Trophoblast cell (in vitro differentiated cells and primary cell): ENCODE data around the gene NINL.

Experiments
- DNase-seq, 2 donors: peaks; one replicate each; pipeline ENCODE4 v3.0.0-alpha.2; 2016
- H2AFZ ChIP-seq: 2 replicates; pipeline ENCODE4 v1.6.1; 2013; ENCODE audit warnings: low read length, moderate library complexity, mild to moderate bottlenecking; ENCODE audit not compliant: insufficient read depth, poor library complexity
- H2AK5ac ChIP-seq: 2 replicates; pipeline ENCODE4 v1.6.1; 2013; ENCODE audit warnings: mild to moderate bottlenecking, low read length
- H2BK120ac ChIP-seq: 2 replicates; pipeline ENCODE4 v1.6.1; 2013; ENCODE audit warnings: low read length, mild to moderate bottlenecking, moderate library complexity; ENCODE audit not compliant: insufficient read depth, poor library complexity
- H2BK12ac ChIP-seq: 2 replicates; pipeline ENCODE4 v1.6.1; 2013; ENCODE audit warnings: mild to moderate bottlenecking, low read length, moderate library complexity
- H2BK5ac ChIP-seq: 2 replicates; pipeline ENCODE4 v1.6.1; 2013; ENCODE audit warnings: low read length, low read depth, moderate library complexity, mild to moderate bottlenecking; ENCODE audit not compliant: poor library complexity
- H3K14ac ChIP-seq: 2 replicates; pipeline ENCODE4 v1.6.1; 2013; ENCODE audit warnings: mild to moderate bottlenecking, low read length
- H3K18ac ChIP-seq: 2 replicates; pipeline ENCODE4 v1.6.1; 2013; ENCODE audit warnings: mild to moderate bottlenecking, low read length
- H3K23ac ChIP-seq: 2 replicates; pipeline ENCODE4 v1.6.1; 2013; ENCODE audit warnings: low read length
- H3K27ac ChIP-seq: 2 replicates; pipeline ENCODE4 v1.5.1; 2013; ENCODE audit warnings: low read depth, mild to moderate bottlenecking, inconsistent platforms, low read length, moderate library complexity
- H3K27me3 ChIP-seq: 2 replicates; pipeline ENCODE4 v1.6.1; 2013; ENCODE audit warnings: inconsistent platforms, mild to moderate bottlenecking, low read length, moderate library complexity; ENCODE audit not compliant: insufficient read depth
- H3K36me3 ChIP-seq, 2 experiments: 1 replicate in 1 of 2; 2 replicates in 1 of 2; pipeline ENCODE4 v1.6.1; 2013; ENCODE audit warnings: low read length in 2 of 2, mild to moderate bottlenecking in 2 of 2, moderate library complexity in 1 of 2; ENCODE audit not compliant: insufficient read depth in 2 of 2, control insufficient read depth in 1 of 2
- H3K4ac ChIP-seq: 2 replicates; pipeline ENCODE4 v1.6.1; 2013; ENCODE audit warnings: low read depth, mild to moderate bottlenecking, low read length, moderate library complexity
- H3K4me1 ChIP-seq, 2 experiments: 1 replicate in 1 of 2; 2 replicates in 1 of 2; pipeline ENCODE4 v1.6.1; 2013; ENCODE audit warnings: low read length in 2 of 2, mild to moderate bottlenecking in 2 of 2, moderate library complexity in 1 of 2; ENCODE audit not compliant: insufficient read depth in 2 of 2, control insufficient read depth in 1 of 2
- H3K4me2 ChIP-seq: 2 replicates; pipeline ENCODE4 v1.6.1; 2013; ENCODE audit warnings: inconsistent platforms, mild to moderate bottlenecking, low read length, moderate library complexity
- H3K4me3 ChIP-seq: 2 replicates; pipeline ENCODE4 v1.5.1; 2013; ENCODE audit warnings: mild to moderate bottlenecking, low read depth, low read length, inconsistent platforms
- H3K79me1 ChIP-seq: one replicate; pipeline ENCODE4 v1.6.1; 2013; ENCODE audit warnings: low read length
- H3K79me2 ChIP-seq: 2 replicates; pipeline ENCODE4 v1.6.1; 2013; ENCODE audit warnings: low read length, mild to moderate bottlenecking; ENCODE audit not compliant: control insufficient read depth, insufficient read depth, poor library complexity
- H3K9ac ChIP-seq: 2 replicates; pipeline ENCODE4 v1.6.1; 2013; ENCODE audit warnings: mild to moderate bottlenecking, low read length
- H3K9me3 ChIP-seq: 2 replicates; pipeline ENCODE4 v1.6.1; 2013; ENCODE audit warnings: low read depth, mild to moderate bottlenecking, control low read depth, inconsistent platforms, low read length; ENCODE audit not compliant: insufficient read depth
- H4K12ac ChIP-seq: 2 replicates; pipeline ENCODE4 v1.6.1; 2013; ENCODE audit warnings: low read depth, mild to moderate bottlenecking, low read length, moderate library complexity
- H4K8ac ChIP-seq: 2 replicates; pipeline ENCODE4 v1.6.1; 2013; ENCODE audit warnings: low read depth, mild to moderate bottlenecking, low read length, moderate library complexity
- H4K91ac ChIP-seq: one replicate; pipeline ENCODE4 v1.6.1; 2013; ENCODE audit warnings: low read depth, mild to moderate bottlenecking, low read length, moderate library complexity
- WGBS: extraction: QIAGEN DNeasy Blood & Tissue Kit; methylation state at CpG from one replicate; pipeline ENCODE4 v1.1.7; 2013; ENCODE audit warnings: missing lambda C conversion rate; ENCODE audit not compliant: insufficient read length, insufficient coverage; ENCODE audit errors: extremely low coverage; 5-methylcytosine and 5-hydroxymethylcytosine counted together

The NINL gene

DNA sequence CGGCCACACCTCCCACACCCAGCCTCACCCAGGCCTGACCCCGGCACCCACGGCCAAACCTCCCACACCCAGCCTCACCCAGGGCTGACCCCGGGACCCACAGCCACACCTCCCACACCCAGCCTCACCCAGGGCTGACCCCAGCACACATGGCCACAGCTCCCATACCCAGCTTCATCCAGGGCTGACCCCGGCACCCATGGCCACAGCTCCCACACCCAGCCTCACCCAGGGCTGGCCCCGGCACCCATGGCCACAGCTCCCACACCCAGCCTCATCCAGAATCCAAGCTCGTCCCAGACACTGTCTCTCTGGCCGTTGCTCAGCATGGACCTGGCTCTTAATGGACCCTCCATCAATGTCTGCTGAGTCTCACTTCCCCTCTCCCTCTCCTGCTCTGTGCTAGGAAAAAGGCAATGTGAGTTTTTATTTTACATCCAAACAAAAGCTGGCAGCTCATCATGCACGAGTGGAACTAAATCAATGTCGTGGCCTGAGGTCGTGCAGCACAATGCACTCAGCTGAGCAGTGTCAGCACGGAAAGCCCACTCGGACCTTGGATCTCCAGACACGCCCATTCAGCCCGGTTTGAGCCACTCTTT, 36.1 kb downstream of the NINL start:
- Histone ChIP-seq H3K9me3 (no peaks in the 10 kb centered on the region), H3K4me3 (no peak overlapping the region), H3K27me3 (no peaks in the 10 kb centered on the region), H3K79me1 (peaks cover 18% of the 10 kb centered on the region), H4K12ac (no peak overlapping the region), H3K4me2 (no peak overlapping the region), H3K23ac (no peak overlapping the region), H2BK12ac (peak overlapping the region; percentile 63), H3K14ac (peak overlapping the region; percentile 8), H3K36me3 (peaks cover 0 to 2% of the 10 kb centered on the region in 2 experiments), H2BK120ac (no peak overlapping the region), H2AFZ (no peak overlapping the region), H3K4ac (peak overlapping the region; percentile 23), H3K27ac (no peak overlapping the region), H4K91ac (peak overlapping the region; percentile 36), H3K79me2 (peaks cover 6% of the 10 kb centered on the region), H4K8ac (peak overlapping the region; percentile 10), H3K4me1 (peaks cover 29 to 42% of the 10 kb centered on the region in 2 experiments), H3K18ac (peak overlapping the region; percentile 27), H3K9ac (no peak overlapping the region), H2BK5ac (no peak overlapping the region), H2AK5ac (peak overlapping the region; percentile 3)
- no CpG with 5 or more reads among the region's 15 CpGs for WGBS
- no peak for DNase-seq

DNA sequence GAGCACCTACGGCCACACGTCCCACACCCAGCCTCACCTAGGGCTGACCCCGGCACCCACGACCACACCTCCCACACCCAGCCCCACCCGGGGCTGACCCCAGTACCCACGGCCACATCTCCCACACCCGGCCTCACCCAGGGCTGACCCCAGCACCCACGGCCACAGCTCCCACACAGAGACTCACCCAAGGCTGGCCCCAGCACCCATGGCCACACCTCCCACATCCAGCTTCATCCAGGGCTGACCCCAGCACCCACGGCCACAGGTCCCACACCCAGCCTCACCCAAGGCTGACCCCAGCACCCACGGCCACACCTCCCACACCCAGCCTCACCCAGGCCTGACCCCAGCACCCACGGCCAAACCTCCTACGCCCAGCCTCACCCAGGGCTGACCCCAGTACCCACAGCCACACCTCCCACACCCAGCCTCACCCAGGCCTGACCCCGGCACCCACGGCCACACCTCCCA, 36.7 kb downstream of the NINL start:
- Histone ChIP-seq H2BK120ac (peak overlapping the region; percentile 3), H4K12ac (no peak overlapping the region), H3K79me2 (peaks cover 6% of the 10 kb centered on the region), H3K79me1 (peaks cover 18% of the 10 kb centered on the region), H4K8ac (no peak overlapping the region), H2AK5ac (peak overlapping the region; percentile 5), H3K14ac (peak overlapping the region; percentile 16), H3K27me3 (no peaks in the 10 kb centered on the region), H3K4me3 (no peak overlapping the region), H3K9ac (no peak overlapping the region), H2AFZ (no peak overlapping the region), H3K4ac (peak overlapping the region; percentile 59), H3K36me3 (peaks cover 0 to 2% of the 10 kb centered on the region in 2 experiments), H2BK12ac (peak overlapping the region; percentile 61), H3K9me3 (no peaks in the 10 kb centered on the region), H3K4me1 (peaks cover 32 to 47% of the 10 kb centered on the region in 2 experiments), H3K18ac (peak overlapping the region; percentile 21), H4K91ac (peak overlapping the region; percentile 21), H3K27ac (no peak overlapping the region), H3K23ac (no peak overlapping the region), H3K4me2 (no peak overlapping the region), H2BK5ac (no peak overlapping the region)
- no CpG with 5 or more reads among the region's 14 CpGs for WGBS
- no peak for DNase-seq

DNA sequence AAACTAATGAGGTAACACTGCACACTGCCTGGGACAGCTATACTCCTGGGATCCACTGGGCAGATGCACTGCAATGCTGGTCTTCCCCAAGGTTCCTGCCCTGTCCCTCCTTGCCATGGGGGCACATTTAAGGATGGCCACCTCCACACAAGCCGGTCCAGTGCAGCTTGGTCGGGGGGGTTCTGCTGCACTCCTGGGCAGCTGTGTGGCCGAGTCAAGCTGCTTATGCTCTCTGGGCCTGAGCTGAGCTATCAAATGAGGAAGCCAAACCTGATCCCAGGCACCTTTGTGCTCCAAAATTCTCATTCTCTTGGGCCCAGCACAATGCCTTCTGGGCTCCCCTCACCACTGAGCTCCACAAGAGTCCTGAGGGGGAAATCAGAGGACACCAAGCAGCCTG, 37.3 kb downstream of the NINL start:
- H2AFZ ChIP-seq = no peak overlapping the region
- no CpG with 5 or more reads among the region's 3 CpGs for WGBS
- no peak overlapping the region for H2AK5ac ChIP-seq

DNA sequence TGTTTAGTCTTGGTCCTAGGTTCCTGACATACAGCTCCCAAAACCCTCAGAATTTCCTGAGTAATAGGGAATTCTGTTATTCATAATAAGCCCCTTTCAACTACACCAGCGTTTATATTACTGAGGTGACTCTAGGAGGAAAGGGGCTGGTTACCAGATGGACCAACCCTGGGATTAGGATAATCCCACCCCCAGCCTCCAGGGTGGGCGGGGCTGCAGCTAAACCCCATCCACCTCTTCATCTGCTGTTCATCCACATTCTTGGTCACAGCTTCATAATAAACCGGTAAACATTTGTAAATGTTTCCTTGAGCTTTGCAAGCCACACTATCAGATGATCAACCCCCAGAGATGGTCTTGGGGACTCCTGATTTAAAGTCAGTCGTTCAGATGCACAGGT, 38.3 kb downstream of the NINL start:
- Histone ChIP-seq H4K12ac (no peak overlapping the region), H3K4me1 (peaks cover 35 to 45% of the 10 kb centered on the region in 2 experiments), H3K23ac (no peak overlapping the region), H3K4me2 (no peak overlapping the region), H3K18ac (no peak overlapping the region), H3K79me2 (peaks cover 6% of the 10 kb centered on the region), H3K27ac (no peak overlapping the region), H4K8ac (no peak overlapping the region), H2BK5ac (no peak overlapping the region), H3K14ac (no peak overlapping the region), H3K27me3 (no peaks in the 10 kb centered on the region), H3K4ac (no peak overlapping the region), H2BK12ac (no peak overlapping the region), H3K4me3 (no peak overlapping the region), H3K9me3 (no peaks in the 10 kb centered on the region), H2BK120ac (no peak overlapping the region), H4K91ac (no peak overlapping the region), H2AFZ (no peak overlapping the region), H3K79me1 (peaks cover 16% of the 10 kb centered on the region), H2AK5ac (no peak overlapping the region), H3K36me3 (peaks cover 0 to 2% of the 10 kb centered on the region in 2 experiments), H3K9ac (no peak overlapping the region)
- DNase-seq = no peak
- WGBS = no CpG with 5 or more reads among the region's 4 CpGs

More for the DNA sequence above, 37.3 kb downstream of the NINL start:
- Histone ChIP-seq H4K12ac (no peak overlapping the region), H4K8ac (no peak overlapping the region), H3K79me2 (peaks cover 6% of the 10 kb centered on the region), H3K4me2 (no peak overlapping the region), H3K23ac (no peak overlapping the region), H4K91ac (no peak overlapping the region), H3K14ac (no peak overlapping the region), H2BK5ac (no peak overlapping the region), H3K36me3 (peaks cover 0 to 2% of the 10 kb centered on the region in 2 experiments), H2BK120ac (no peak overlapping the region), H3K27ac (no peak overlapping the region), H3K4me1 (peaks cover 38 to 52% of the 10 kb centered on the region in 2 experiments), H3K9ac (no peak overlapping the region), H3K18ac (no peak overlapping the region), H3K27me3 (no peaks in the 10 kb centered on the region), H3K9me3 (no peaks in the 10 kb centered on the region), H3K79me1 (peaks cover 18% of the 10 kb centered on the region), H2BK12ac (no peak overlapping the region), H3K4me3 (no peak overlapping the region), H3K4ac (no peak overlapping the region)
- no peak for DNase-seq
